PC-9 (cell line): Measurements from ENCODE around the gene MAK. TPM values are rescaled to one million over a fixed set of nuclear protein-coding genes. Genes with fewer than 3 reads are reported as not detected.
"Not testable (repeated sequence)": the region's sequence is repeated elsewhere in the genome, so short reads cannot be mapped to it uniquely, and the experiment has no call there.

Experiments used
- BruUV-seq: library from RNA; stranded (reverse); fragments of 400-500 nt; replicated peaks from 2 replicates; lab custom pipeline; 2021; lab: Mats Ljungman, UMichigan
- CTCF ChIA-PET: fragments of 300-600 bp; sonication (Branson Sonifier 250); formaldehyde crosslinking; loops from one replicate; lab custom pipeline; 2022; ENCODE audit warnings: antibody characterized with exemption; lab: Charles Lee
- POLR2A ChIA-PET: fragments of 300-600 bp; sonication (Branson Sonifier 250); formaldehyde crosslinking; loops from one replicate; lab custom pipeline; 2022; ENCODE audit warnings: antibody characterized with exemption; ENCODE audit not compliant: unreplicated experiment; lab: Charles Lee
- DNase-seq, 2 experiments: peaks; one replicate each; pipeline versions ENCODE4 v3.0.0 to v3.0.0-alpha.2; 2015 to 2022; ENCODE audit warnings: mixed read lengths in 1 of 2
- H2AFZ ChIP-seq: fragments of 200-600 bp; sonication (generic); 2 replicates; pipeline ENCODE4 v1.8.1; 2017; ENCODE audit warnings: antibody characterized with exemption
- H3F3A ChIP-seq: fragments of 200-600 bp; sonication (generic); 2 replicates; pipeline ENCODE4 v1.8.1; 2017; ENCODE audit warnings: antibody characterized with exemption, mild to moderate bottlenecking, low read depth; ENCODE audit not compliant: insufficient read depth
- H3K27ac ChIP-seq: fragments of 200-600 bp; sonication (generic); 2 replicates; pipeline ENCODE4 v1.6.1; 2016; ENCODE audit warnings: mixed run types
- H3K27me3 ChIP-seq: fragments of 200-600 bp; sonication (generic); 2 replicates; pipeline ENCODE4 v1.6.1; 2016; ENCODE audit warnings: low read depth, mixed run types; ENCODE audit not compliant: insufficient read depth
- H3K36me3 ChIP-seq: fragments of 200-600 bp; sonication (generic); 2 replicates; pipeline ENCODE4 v1.6.1; 2016; ENCODE audit warnings: low read depth, mixed run types
- H3K4me1 ChIP-seq: fragments of 200-600 bp; sonication (generic); replicated peaks from 2 replicates; pipeline ENCODE4 v1.6.1; 2016; ENCODE audit warnings: mixed run types; ENCODE audit not compliant: insufficient read depth
- H3K4me2 ChIP-seq: fragments of 200-600 bp; sonication (generic); 2 replicates; pipeline ENCODE4 v1.6.1; 2017; ENCODE audit warnings: mixed run types
- H3K4me3 ChIP-seq: fragments of 200-600 bp; sonication (generic); 2 replicates; pipeline ENCODE4 v1.6.1; 2016; ENCODE audit warnings: mixed run types
- H3K79me2 ChIP-seq: fragments of 200-600 bp; sonication (generic); 2 replicates; pipeline ENCODE4 v1.6.1; 2017; ENCODE audit warnings: low read depth, mixed run types
- H3K9me2 ChIP-seq: fragments of 200-600 bp; sonication (generic); 2 replicates; pipeline ENCODE4 v1.8.1; 2017; ENCODE audit warnings: mild to moderate bottlenecking; ENCODE audit not compliant: insufficient read depth
- H3K9me3 ChIP-seq: fragments of 200-600 bp; sonication (generic); 2 replicates; pipeline ENCODE4 v1.8.1; 2016; ENCODE audit warnings: low read depth; ENCODE audit not compliant: insufficient read depth
- H4K20me1 ChIP-seq: fragments of 200-600 bp; sonication (generic); 2 replicates; pipeline ENCODE4 v1.8.1; 2017; ENCODE audit not compliant: insufficient read depth
- EZH2 ChIP-seq: fragments of 200-600 bp; sonication (generic); IDR thresholded peaks from 2 replicates; pipeline ENCODE4 v1.8.0; 2017; ENCODE audit warnings: antibody characterized with exemption, low read depth
- intact Hi-C: fragments of 100-400 bp; cut with micrococcal nuclease; formaldehyde crosslinking; loops from one replicate; pipeline ENCODE4 v1.10.0; 2022; ENCODE audit not compliant: unreplicated experiment
- total RNA-seq: library from RNA; stranded (reverse); gene quantifications from 2 replicates; pipeline ENCODE4 v1.2.3, GENCODE V29; 2021
- TF ChIP-seq, protein P1 (sequence below): fragments of 200-600 bp; sonication (generic); conservative IDR thresholded peaks from 2 replicates; pipeline ENCODE4 v1.6.1; 2017; ENCODE audit warnings: mixed run types, antibody characterized with exemption, mild to moderate bottlenecking, moderate library complexity

The MAK gene
- total RNA-seq, 1 experiment from 2014 or later = 1.6 TPM

DNA sequence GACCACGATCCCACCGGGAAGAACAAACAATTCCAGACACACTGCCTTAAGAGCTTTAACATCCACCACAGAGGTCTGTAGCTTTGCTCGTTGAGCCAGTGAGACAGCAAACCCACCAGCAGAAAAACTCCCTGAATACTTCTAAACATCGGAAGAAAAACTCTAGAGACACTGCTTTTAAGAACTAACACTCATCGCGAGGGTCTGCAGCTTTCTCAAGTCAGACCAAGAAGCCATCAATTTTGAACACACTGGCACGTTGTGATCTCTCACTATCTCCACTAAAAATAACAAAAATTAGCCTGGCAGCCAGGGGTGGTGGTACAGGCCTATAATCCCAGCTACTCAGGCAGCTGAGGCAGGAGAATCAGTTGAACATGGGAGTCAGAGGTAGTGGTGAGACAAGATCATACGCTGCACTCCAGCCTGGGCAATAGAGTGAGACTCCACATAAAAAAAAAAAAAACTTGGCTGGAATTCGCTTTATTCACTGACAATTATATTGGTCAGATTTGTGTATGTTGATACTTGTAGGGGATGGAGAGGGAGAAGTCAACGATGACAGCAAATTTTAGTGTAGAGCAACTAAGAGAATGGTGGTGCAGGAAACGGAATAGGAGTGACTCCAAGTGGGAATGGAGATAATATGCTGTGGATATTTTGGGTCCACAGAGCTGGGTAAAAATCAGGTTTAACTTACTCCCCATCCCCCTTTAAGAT lies 116.3 kb downstream of the MAK start:
- Histone ChIP-seq H3K4me3 (peak overlapping the region; percentile 96), H3K79me2 (peaks cover 14% of the 10 kb centered on the region), H3K27me3 (no peaks in the 10 kb centered on the region), H3K4me2 (peak overlapping the region; percentile 90), H3K36me3 (no peaks in the 10 kb centered on the region), H3K4me1 (0 out of 2 replicates have a peak, but pooled peaks cover 10% of the 10 kb centered on the region), H4K20me1 (no peaks in the 10 kb centered on the region), H3F3A (peaks cover 10% of the 10 kb centered on the region; the same call in 1 of the 2 replicates), H3K27ac (peak overlapping the region; percentile 85), H3K9me3 (no peaks in the 10 kb centered on the region), H2AFZ (peak overlapping the region; percentile 76), H3K9me2 (no peaks in the 10 kb centered on the region)
- intact Hi-C loops = loop anchor here (1.0 to 10.0 kb wide), 4 partner anchors 25 to 207 kb away; partner anchors contain the start of genes C6orf52, PAK1IP1 and TMEM14B
- TSS peak; percentile 35 for BruUV-seq
- DNase-seq = no peak
- TF ChIP-seq, protein P1, sequence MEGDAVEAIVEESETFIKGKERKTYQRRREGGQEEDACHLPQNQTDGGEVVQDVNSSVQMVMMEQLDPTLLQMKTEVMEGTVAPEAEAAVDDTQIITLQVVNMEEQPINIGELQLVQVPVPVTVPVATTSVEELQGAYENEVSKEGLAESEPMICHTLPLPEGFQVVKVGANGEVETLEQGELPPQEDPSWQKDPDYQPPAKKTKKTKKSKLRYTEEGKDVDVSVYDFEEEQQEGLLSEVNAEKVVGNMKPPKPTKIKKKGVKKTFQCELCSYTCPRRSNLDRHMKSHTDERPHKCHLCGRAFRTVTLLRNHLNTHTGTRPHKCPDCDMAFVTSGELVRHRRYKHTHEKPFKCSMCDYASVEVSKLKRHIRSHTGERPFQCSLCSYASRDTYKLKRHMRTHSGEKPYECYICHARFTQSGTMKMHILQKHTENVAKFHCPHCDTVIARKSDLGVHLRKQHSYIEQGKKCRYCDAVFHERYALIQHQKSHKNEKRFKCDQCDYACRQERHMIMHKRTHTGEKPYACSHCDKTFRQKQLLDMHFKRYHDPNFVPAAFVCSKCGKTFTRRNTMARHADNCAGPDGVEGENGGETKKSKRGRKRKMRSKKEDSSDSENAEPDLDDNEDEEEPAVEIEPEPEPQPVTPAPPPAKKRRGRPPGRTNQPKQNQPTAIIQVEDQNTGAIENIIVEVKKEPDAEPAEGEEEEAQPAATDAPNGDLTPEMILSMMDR = no peak
- TF ChIP-seq EZH2 = no peak
- ChIA-PET POLR2A (interaction anchor here (0.5 to 1.2 kb wide), 12 partner anchors 11 to 288 kb away, joined by 3 to 15 read pairs (median 4); partner anchors contain the start of genes C6orf52, MAK, PAK1IP1 and TMEM14B), CTCF (interaction anchor here (0.5 to 1.2 kb wide), 4 partner anchors 22 to 220 kb away, joined by 4 to 7 read pairs (median 6); partner anchors contain the start of gene TMEM14B)

DNA sequence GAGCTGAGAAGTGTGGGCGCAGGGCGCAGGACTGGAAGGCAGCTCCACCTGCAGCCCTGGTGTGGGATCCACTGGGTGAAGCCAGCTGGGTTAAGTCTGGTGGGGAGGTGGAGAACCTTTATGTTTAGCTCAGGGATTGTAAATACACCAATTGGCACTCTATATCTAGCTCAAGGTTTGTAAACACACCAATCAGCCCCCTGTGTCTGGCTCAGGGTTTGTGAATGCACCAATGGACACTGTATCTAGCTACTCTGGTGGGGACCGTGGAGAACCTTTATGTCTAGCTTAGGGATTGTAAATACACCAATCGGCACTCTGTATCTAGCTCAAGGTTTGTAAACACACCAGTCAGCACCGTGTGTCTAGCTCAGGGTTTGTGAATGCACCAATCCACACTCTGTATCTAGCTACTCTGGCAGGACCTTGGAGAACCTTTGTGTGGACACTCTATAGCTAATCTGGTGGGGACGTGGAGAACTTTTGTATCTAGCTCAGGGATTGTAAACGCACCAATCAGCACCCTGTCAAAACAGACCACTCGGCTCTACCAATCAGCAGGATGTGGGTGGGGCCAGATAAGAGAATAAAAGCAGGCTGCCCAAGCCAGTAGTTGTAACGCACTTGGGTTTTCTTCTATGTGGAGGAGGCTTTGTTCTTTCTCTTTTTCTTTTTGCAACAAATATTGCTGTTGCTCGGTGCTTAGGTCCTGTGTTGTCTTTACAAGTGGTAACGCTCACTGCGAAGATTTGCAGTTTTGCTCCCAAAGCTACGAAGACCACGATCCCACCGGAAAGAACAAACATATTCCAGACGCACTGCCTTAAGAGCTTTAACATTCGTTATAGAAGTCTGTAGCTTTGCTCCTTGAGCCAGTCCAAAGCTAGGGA lies 117.1 kb downstream of the MAK start:
- H3K4me1 ChIP-seq, H3K27ac ChIP-seq, H2AFZ ChIP-seq, H3K9me2 ChIP-seq, H3K36me3 ChIP-seq, H4K20me1 ChIP-seq, H3F3A ChIP-seq, BruUV-seq, H3K9me3 ChIP-seq, H3K27me3 ChIP-seq: not testable (repeated sequence)
- peaks cover 14% of the 10 kb centered on the region for H3K79me2 ChIP-seq
- peak overlapping the region; percentile 53; the same call in 1 of the 2 replicates for H3K4me3 ChIP-seq
- CTCF ChIA-PET = interaction anchor here (0.5 to 0.7 kb wide), 2 partner anchors 23 to 219 kb away, joined by 5 to 6 read pairs; no protein-coding TSS in a partner anchor
- POLR2A ChIA-PET = interaction anchor here (0.5 to 0.7 kb wide), 5 partner anchors 22 to 781 kb away, joined by 3 to 12 read pairs (median 4); no protein-coding TSS in a partner anchor
- intact Hi-C loops = loop anchor here (10.0 kb wide), 1 partner anchor 206 kb away; no protein-coding TSS in a partner anchor
- peak overlapping the region; percentile 57; the same call in 1 of the 2 replicates for H3K4me2 ChIP-seq
- peak in 1 of 2 experiments; percentile 54 for DNase-seq

DNA sequence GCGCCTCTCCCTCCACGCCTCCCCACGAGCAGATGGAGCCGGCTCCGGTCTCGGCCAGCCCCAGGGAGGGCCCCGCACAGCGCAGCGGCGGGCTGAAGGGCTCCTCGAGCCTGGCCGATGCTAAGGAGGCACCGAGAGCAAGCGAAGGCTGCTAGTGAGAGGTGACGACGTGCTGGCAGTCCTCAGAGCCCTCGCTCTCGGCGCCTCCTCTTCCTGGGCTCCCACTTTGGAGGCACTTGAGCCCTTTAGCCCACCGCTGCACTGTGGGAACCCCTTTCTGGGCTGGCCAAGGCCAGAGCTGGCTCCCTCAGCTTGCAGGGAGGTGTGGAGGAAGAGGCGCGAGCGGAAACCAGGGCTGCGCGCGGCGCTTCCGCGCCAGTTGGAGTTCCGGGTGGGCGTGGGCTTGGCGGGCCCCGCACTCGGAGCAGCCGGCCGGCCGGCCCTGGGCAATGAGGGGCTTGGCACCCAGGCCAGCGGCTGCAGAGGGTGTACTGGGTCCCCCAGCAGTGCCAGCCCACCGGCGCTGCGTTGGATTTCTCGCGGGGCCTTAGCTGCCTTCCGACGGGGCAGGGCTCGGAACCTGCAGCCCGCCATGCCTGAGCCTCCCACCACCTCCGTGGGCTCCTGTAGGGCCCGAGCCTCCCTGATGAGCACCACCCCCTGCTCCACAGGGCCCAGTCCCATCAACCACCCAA lies 117.9 kb downstream of the MAK start:
- Histone ChIP-seq H3K4me1 (0 out of 2 replicates have a peak, but pooled peaks cover 10% of the 10 kb centered on the region), H3K4me2 (peak overlapping the region; percentile 57; the same call in 1 of the 2 replicates), H3K36me3 (no peaks in the 10 kb centered on the region), H3F3A (peaks cover 10% of the 10 kb centered on the region; the same call in 1 of the 2 replicates), H3K79me2 (peaks cover 14% of the 10 kb centered on the region), H3K27me3 (no peaks in the 10 kb centered on the region), H3K9me2 (no peaks in the 10 kb centered on the region), H3K9me3 (no peaks in the 10 kb centered on the region), H3K4me3 (peak overlapping the region; percentile 53), H4K20me1 (no peaks in the 10 kb centered on the region), H2AFZ (peak overlapping the region; percentile 77), H3K27ac (no peak overlapping the region)
- TF ChIP-seq EZH2 = no peak
- TF ChIP-seq, protein P1 = no peak
- no TSS peak for BruUV-seq
- POLR2A ChIA-PET = interaction anchor here (0.6 to 0.7 kb wide), 3 partner anchors 190 to 782 kb away, joined by 4 to 12 read pairs (median 4); no protein-coding TSS in a partner anchor
- CTCF ChIA-PET = interaction anchor here (0.7 kb wide), 1 partner anchor 181 kb away, joined by 3 read pairs; no protein-coding TSS in a partner anchor
- peak in 1 of 2 experiments; percentile 46 for DNase-seq
- intact Hi-C loops = loop anchor here (10.0 kb wide), 1 partner anchor 206 kb away; no protein-coding TSS in a partner anchor
